OCI-LY7 (cell line): ENCODE data around the gene KIAA1958. TPM values are rescaled to one million over a fixed set of nuclear protein-coding genes. Genes with fewer than 3 reads are reported as not detected.

Source experiments
- BruUV-seq: library from RNA; stranded (reverse); fragments of 400-500 nt; replicated peaks from 2 replicates; lab custom pipeline; 2021; lab: Mats Ljungman, UMichigan
- CTCF ChIA-PET: fragments of 300-600 bp; sonication (Branson Sonifier 250); formaldehyde crosslinking; loops from one replicate; lab custom pipeline; 2022; ENCODE audit warnings: antibody characterized with exemption; ENCODE audit not compliant: unreplicated experiment; lab: Charles Lee
- POLR2A ChIA-PET: fragments of 300-600 bp; sonication (Branson Sonifier 250); formaldehyde crosslinking; loops from one replicate; lab custom pipeline; 2022; ENCODE audit warnings: antibody characterized with exemption; lab: Charles Lee
- DNase-seq: peaks from one replicate; pipeline ENCODE4 v3.0.0-alpha.2; 2015; ENCODE audit warnings: low spot score
- H2AFZ ChIP-seq: fragments of 200-600 bp; sonication (generic), shearing (Covaris generic); 2 replicates; pipeline ENCODE4 v1.6.1; 2014; ENCODE audit warnings: mild to moderate bottlenecking, antibody characterized with exemption, low read length, moderate library complexity
- H3K27ac ChIP-seq: fragments of 200-600 bp; sonication (generic); 2 replicates; pipeline ENCODE4 v1.5.1; 2014; ENCODE audit warnings: mixed run types, low read depth, mild to moderate bottlenecking, moderate library complexity, low read length, inconsistent platforms; ENCODE audit not compliant: poor library complexity, severe bottlenecking
- H3K36me3 ChIP-seq: fragments of 200-600 bp; sonication (generic); 2 replicates; pipeline ENCODE4 v1.6.1; 2014; ENCODE audit warnings: mild to moderate bottlenecking, antibody characterized with exemption, low read length, moderate library complexity, mixed read lengths; ENCODE audit not compliant: insufficient read depth
- H3K4me1 ChIP-seq: fragments of 200-600 bp; sonication (generic); 2 replicates; pipeline ENCODE4 v1.5.1; 2014; ENCODE audit warnings: mild to moderate bottlenecking, low read length; ENCODE audit not compliant: insufficient read depth, poor library complexity, severe bottlenecking
- H3K4me2 ChIP-seq: fragments of 200-600 bp; sonication (generic); 2 replicates; pipeline ENCODE4 v1.6.1; 2014; ENCODE audit warnings: mild to moderate bottlenecking, low read length
- H3K4me3 ChIP-seq: fragments of 200-600 bp; sonication (generic); 2 replicates; pipeline ENCODE4 v1.5.1; 2014; ENCODE audit warnings: mild to moderate bottlenecking, low read depth, low read length; ENCODE audit not compliant: poor library complexity, severe bottlenecking
- H3K79me2 ChIP-seq: fragments of 200-600 bp; sonication (generic); 2 replicates; pipeline ENCODE4 v1.6.1; 2016; ENCODE audit warnings: low read depth, mild to moderate bottlenecking, low read length, moderate library complexity, mixed read lengths; ENCODE audit not compliant: insufficient read depth
- H3K9me2 ChIP-seq: fragments of 200-600 bp; sonication (generic); 2 replicates; pipeline ENCODE4 v1.6.1; 2016; ENCODE audit warnings: mild to moderate bottlenecking, low read length, mixed read lengths; ENCODE audit not compliant: insufficient read depth
- H3K9me3 ChIP-seq: fragments of 200-600 bp; sonication (generic); 2 replicates; pipeline ENCODE4 v1.6.1; 2014; ENCODE audit warnings: mild to moderate bottlenecking, mixed run types, low read length, mixed read lengths
- H4K20me1 ChIP-seq: fragments of 200-600 bp; sonication (generic); 2 replicates; pipeline ENCODE4 v1.6.1; 2014; ENCODE audit warnings: mild to moderate bottlenecking, antibody characterized with exemption, low read length, moderate library complexity, mixed read lengths; ENCODE audit not compliant: insufficient read depth
- CTCF ChIP-seq: fragments of 200-600 bp; sonication (generic); conservative IDR thresholded peaks from 2 replicates; pipeline ENCODE4 v1.5.1; 2014; ENCODE audit warnings: mild to moderate bottlenecking, antibody characterized with exemption, low read length, moderate library complexity, mixed read lengths
- EZH2phosphoT487 ChIP-seq: fragments of 200-600 bp; sonication (generic); IDR thresholded peaks from 2 replicates; pipeline ENCODE4 v1.6.1; 2018; ENCODE audit warnings: low read depth, borderline replicate concordance, mild to moderate bottlenecking, mixed run types, antibody characterized with exemption, low read length, moderate library complexity, mixed read lengths
- intact Hi-C: fragments of 100-400 bp; cut with micrococcal nuclease; formaldehyde crosslinking; loops from one replicate; pipeline ENCODE4 v1.10.0; 2022; ENCODE audit not compliant: unreplicated experiment
- total RNA-seq, 2 experiments: library from RNA; depleted of rRNA in 1 of 2; stranded (reverse); fragments of >200 nt in 1 of 2; shearing (Covaris generic) in 1 of 2; gene quantifications; 2 replicates each; pipeline ENCODE4 v1.2.3, GENCODE V29; 2014 to 2022

KIAA1958 gene
- total RNA-seq, 2 experiments from 2014 or later, result 15.4 to 19.8 TPM

GRCh38 chr9:112505607-112506006, 19.0 kb downstream of the KIAA1958 start:
- intact Hi-C loops, result no loop called here
- Histone ChIP-seq H2AFZ (no peak overlapping the region), H3K9me3 (no peaks in the 10 kb centered on the region), H3K36me3 (no peaks in the 10 kb centered on the region), H3K27ac (no peak overlapping the region), H3K9me2 (no peaks in the 10 kb centered on the region), H4K20me1 (peaks cover 16% of the 10 kb centered on the region), H3K4me1 (no peaks in the 10 kb centered on the region), H3K4me2 (no peak overlapping the region), H3K79me2 (peaks cover 14% of the 10 kb centered on the region; the same call in 1 of the 2 replicates), H3K4me3 (no peak overlapping the region)
- no TSS peak for BruUV-seq
- TF ChIP-seq EZH2phosphoT487 (no peak), CTCF (no peak)
- ChIA-PET CTCF (no interaction called here), POLR2A (interaction anchor here (0.7 kb wide), 1 partner anchor 15 kb away, joined by 3 read pairs; no protein-coding TSS in a partner anchor)
- no peak for DNase-seq

GRCh38 chr9:112506571-112506970, 19.9 kb downstream of the KIAA1958 start:
- no TSS peak for BruUV-seq
- Histone ChIP-seq H3K9me3 (no peaks in the 10 kb centered on the region), H4K20me1 (peaks cover 19% of the 10 kb centered on the region), H3K36me3 (no peaks in the 10 kb centered on the region), H2AFZ (no peak overlapping the region), H3K79me2 (peaks cover 15% of the 10 kb centered on the region; the same call in 1 of the 2 replicates), H3K27ac (no peak overlapping the region), H3K4me1 (no peaks in the 10 kb centered on the region), H3K4me2 (no peak overlapping the region), H3K4me3 (no peak overlapping the region), H3K9me2 (no peaks in the 10 kb centered on the region)
- intact Hi-C loops, result no loop called here
- ChIA-PET CTCF (no interaction called here), POLR2A (interaction anchor here (0.6 to 1.0 kb wide), 2 partner anchors 14 to 1024 kb away, joined by 3 read pairs; no protein-coding TSS in a partner anchor)
- TF ChIP-seq CTCF, result no peak
- TF ChIP-seq EZH2phosphoT487, result no peak
- DNase-seq, result no peak

GRCh38 chr9:112507001-112507680, 20.5 kb downstream of the KIAA1958 start:
- no peak for DNase-seq
- Histone ChIP-seq H3K9me3 (no peaks in the 10 kb centered on the region), H3K4me1 (no peaks in the 10 kb centered on the region), H2AFZ (no peak overlapping the region), H3K36me3 (no peaks in the 10 kb centered on the region), H3K4me3 (no peak overlapping the region), H3K9me2 (no peaks in the 10 kb centered on the region), H3K4me2 (no peak overlapping the region), H3K79me2 (peaks cover 19% of the 10 kb centered on the region; the same call in 1 of the 2 replicates), H4K20me1 (peaks cover 19% of the 10 kb centered on the region), H3K27ac (no peak overlapping the region)
- CTCF ChIA-PET, result no interaction called here
- TF ChIP-seq EZH2phosphoT487 (no peak), CTCF (no peak)
- POLR2A ChIA-PET, result interaction anchor here (0.6 to 1.0 kb wide), 2 partner anchors 14 to 1025 kb away, joined by 3 read pairs; no protein-coding TSS in a partner anchor
- BruUV-seq, result no TSS peak
- intact Hi-C loops, result no loop called here
